ENCODE results near the gene ALKBH7. TPM values are rescaled to one million over a fixed set of nuclear protein-coding genes. Genes with fewer than 3 reads are reported as not detected.

Gene ALKBH7
- total RNA-seq, 1 donor from 2014 or later, result 75.2 TPM

GRCh38 chr19:6362351-6362801 lies 10.2 kb upstream of the ALKBH7 start:
- no peaks in the 10 kb centered on the region for H3K9me3 ChIP-seq (ENCODE audit: control insufficient read depth in 3 of 3, low read length in 3 of 3)
- peaks cover 10 to 17% (median 16%) of the 10 kb centered on the region in 3 donors for H3K4me1 ChIP-seq (ENCODE audit: control insufficient read depth in 3 of 3, insufficient read depth in 3 of 3, low read length in 3 of 3)
- peak overlapping the region; percentile 78 to 91 (median 83) for H3K4me3 ChIP-seq (ENCODE audit: low read length in 3 of 3)
- H3K27me3 ChIP-seq (ENCODE audit: control insufficient read depth in 3 of 3, insufficient read depth in 3 of 3, low read length in 3 of 3), result no peaks in the 10 kb centered on the region
- H3K36me3 ChIP-seq (ENCODE audit: control insufficient read depth in 3 of 3, insufficient read depth in 3 of 3, low read length in 3 of 3), result peaks cover 17 to 20% (median 18%) of the 10 kb centered on the region in 3 donors
- H3K27ac ChIP-seq (ENCODE audit: low read depth, low read length), result peak overlapping the region; percentile 77
- peak overlapping the region; percentile 80 to 85 (median 85) for H3K9ac ChIP-seq (ENCODE audit: low read depth in 1 of 3, low read length in 3 of 3)

- H3K9me3 ChIP-seq (ENCODE audit: control insufficient read depth in 3 of 3, low read length in 3 of 3), result no peaks in the 10 kb centered on the region
- no peak overlapping the region for H3K4me3 ChIP-seq (ENCODE audit: low read length in 3 of 3)
- H3K4me1 ChIP-seq (ENCODE audit: control insufficient read depth in 3 of 3, insufficient read depth in 3 of 3, low read length in 3 of 3), result peaks cover 3 to 8% (median 7%) of the 10 kb centered on the region in 3 donors
- peaks cover 27 to 34% (median 33%) of the 10 kb centered on the region in 3 donors for H3K36me3 ChIP-seq (ENCODE audit: control insufficient read depth in 3 of 3, insufficient read depth in 3 of 3, low read length in 3 of 3)
- no peaks in the 10 kb centered on the region for H3K27me3 ChIP-seq (ENCODE audit: control insufficient read depth in 3 of 3, insufficient read depth in 3 of 3, low read length in 3 of 3)
- no peak overlapping the region for H3K9ac ChIP-seq (ENCODE audit: low read depth in 1 of 3, low read length in 3 of 3)
- H3K27ac ChIP-seq (ENCODE audit: low read depth, low read length), result no peak overlapping the region
Measured at GRCh38 chr19:6364353-6364752, 8.2 kb upstream of the ALKBH7 start.

- Histone ChIP-seq H3K4me1 (ENCODE audit: control insufficient read depth in 3 of 3, insufficient read depth in 3 of 3, low read length in 3 of 3) (peaks cover 23 to 28% (median 25%) of the 10 kb centered on the region in 3 donors), H3K36me3 (ENCODE audit: control insufficient read depth in 3 of 3, insufficient read depth in 3 of 3, low read length in 3 of 3) (peaks cover 5 to 13% (median 7%) of the 10 kb centered on the region in 3 donors), H3K27me3 (ENCODE audit: control insufficient read depth in 3 of 3, insufficient read depth in 3 of 3, low read length in 3 of 3) (no peaks in the 10 kb centered on the region), H3K9ac (ENCODE audit: low read depth in 1 of 3, low read length in 3 of 3) (peak overlapping the region; percentile 89 to 99 (median 92)), H3K4me3 (ENCODE audit: low read length in 3 of 3) (peak overlapping the region; percentile 79 to 96 (median 94)), H3K27ac (ENCODE audit: low read depth, low read length) (peak overlapping the region; percentile 99), H3K9me3 (ENCODE audit: control insufficient read depth in 3 of 3, low read length in 3 of 3) (no peaks in the 10 kb centered on the region)
Measured at GRCh38 chr19:6373096-6373812, 660 bp downstream of the ALKBH7 start.

GRCh38 chr19:6373813-6374108 lies 1.2 kb downstream of the ALKBH7 start:
- Histone ChIP-seq H3K27ac (ENCODE audit: low read depth, low read length) (peak overlapping the region; percentile 56), H3K36me3 (ENCODE audit: control insufficient read depth in 3 of 3, insufficient read depth in 3 of 3, low read length in 3 of 3) (peaks cover under 1 to 8% (median 1%) of the 10 kb centered on the region in 3 donors), H3K4me3 (ENCODE audit: low read length in 3 of 3) (peak overlapping the region; percentile 38 to 60 (median 56)), H3K9me3 (ENCODE audit: control insufficient read depth in 3 of 3, low read length in 3 of 3) (no peaks in the 10 kb centered on the region), H3K27me3 (ENCODE audit: control insufficient read depth in 3 of 3, insufficient read depth in 3 of 3, low read length in 3 of 3) (no peaks in the 10 kb centered on the region), H3K9ac (ENCODE audit: low read depth in 1 of 3, low read length in 3 of 3) (peak overlapping the region in 1 of 3 donors; percentile 11), H3K4me1 (ENCODE audit: control insufficient read depth in 3 of 3, insufficient read depth in 3 of 3, low read length in 3 of 3) (peaks cover 23 to 29% (median 27%) of the 10 kb centered on the region in 3 donors)

GRCh38 chr19:6374161-6374709 lies 1.6 kb downstream of the ALKBH7 start:
- Histone ChIP-seq H3K27me3 (ENCODE audit: control insufficient read depth in 3 of 3, insufficient read depth in 3 of 3, low read length in 3 of 3) (no peaks in the 10 kb centered on the region), H3K9ac (ENCODE audit: low read depth in 1 of 3, low read length in 3 of 3) (no peak overlapping the region), H3K36me3 (ENCODE audit: control insufficient read depth in 3 of 3, insufficient read depth in 3 of 3, low read length in 3 of 3) (peaks cover 0 to 8% (median 0%) of the 10 kb centered on the region in 3 donors), H3K4me1 (ENCODE audit: control insufficient read depth in 3 of 3, insufficient read depth in 3 of 3, low read length in 3 of 3) (peaks cover 23 to 29% (median 27%) of the 10 kb centered on the region in 3 donors), H3K9me3 (ENCODE audit: control insufficient read depth in 3 of 3, low read length in 3 of 3) (no peaks in the 10 kb centered on the region), H3K4me3 (ENCODE audit: low read length in 3 of 3) (no peak overlapping the region), H3K27ac (ENCODE audit: low read depth, low read length) (peak overlapping the region; percentile 56)

- Histone ChIP-seq H3K4me1 (ENCODE audit: control insufficient read depth in 3 of 3, insufficient read depth in 3 of 3, low read length in 3 of 3) (peaks cover 23 to 29% (median 27%) of the 10 kb centered on the region in 3 donors), H3K27ac (ENCODE audit: low read depth, low read length) (no peak overlapping the region), H3K4me3 (ENCODE audit: low read length in 3 of 3) (no peak overlapping the region), H3K9ac (ENCODE audit: low read depth in 1 of 3, low read length in 3 of 3) (no peak overlapping the region), H3K36me3 (ENCODE audit: control insufficient read depth in 3 of 3, insufficient read depth in 3 of 3, low read length in 3 of 3) (peaks cover 4 to 14% (median 4%) of the 10 kb centered on the region in 3 donors), H3K9me3 (ENCODE audit: control insufficient read depth in 3 of 3, low read length in 3 of 3) (peaks cover 0 to 2% (median 0%) of the 10 kb centered on the region in 3 donors), H3K27me3 (ENCODE audit: control insufficient read depth in 3 of 3, insufficient read depth in 3 of 3, low read length in 3 of 3) (no peaks in the 10 kb centered on the region)
Measured at GRCh38 chr19:6374711-6375410, 2.3 kb downstream of the ALKBH7 start.

- H3K27ac ChIP-seq (ENCODE audit: low read depth, low read length), result no peak within 1 kb of the TSS
- H3K4me1 ChIP-seq (ENCODE audit: control insufficient read depth in 3 of 3, insufficient read depth in 3 of 3, low read length in 3 of 3), result peaks cover 23 to 29% (median 27%) of the 10 kb centered on the region in 3 donors
- H3K9me3 ChIP-seq (ENCODE audit: control insufficient read depth in 3 of 3, low read length in 3 of 3), result peaks cover 2 to 5% (median 3%) of the 10 kb centered on the region in 3 donors
- H3K36me3 ChIP-seq (ENCODE audit: control insufficient read depth in 3 of 3, insufficient read depth in 3 of 3, low read length in 3 of 3), result peaks cover 10 to 20% (median 11%) of the 10 kb centered on the region in 3 donors
- H3K4me3 ChIP-seq (ENCODE audit: low read length in 3 of 3), result no peak within 1 kb of the TSS
- H3K27me3 ChIP-seq (ENCODE audit: control insufficient read depth in 3 of 3, insufficient read depth in 3 of 3, low read length in 3 of 3), result no peaks in the 10 kb centered on the region
- H3K9ac ChIP-seq (ENCODE audit: low read depth in 1 of 3, low read length in 3 of 3), result peak within 1 kb of the TSS in 2 of 3 donors; percentile 2 to 16
Measured at GRCh38 chr19:6375411-6376010, 2.9 kb downstream of the ALKBH7 start, which contains the start of gene PSPN. PSPN (minus strand) TSS chr19:6375933; CDS start chr19:6375849, 84 bp downstream.

DNA sequence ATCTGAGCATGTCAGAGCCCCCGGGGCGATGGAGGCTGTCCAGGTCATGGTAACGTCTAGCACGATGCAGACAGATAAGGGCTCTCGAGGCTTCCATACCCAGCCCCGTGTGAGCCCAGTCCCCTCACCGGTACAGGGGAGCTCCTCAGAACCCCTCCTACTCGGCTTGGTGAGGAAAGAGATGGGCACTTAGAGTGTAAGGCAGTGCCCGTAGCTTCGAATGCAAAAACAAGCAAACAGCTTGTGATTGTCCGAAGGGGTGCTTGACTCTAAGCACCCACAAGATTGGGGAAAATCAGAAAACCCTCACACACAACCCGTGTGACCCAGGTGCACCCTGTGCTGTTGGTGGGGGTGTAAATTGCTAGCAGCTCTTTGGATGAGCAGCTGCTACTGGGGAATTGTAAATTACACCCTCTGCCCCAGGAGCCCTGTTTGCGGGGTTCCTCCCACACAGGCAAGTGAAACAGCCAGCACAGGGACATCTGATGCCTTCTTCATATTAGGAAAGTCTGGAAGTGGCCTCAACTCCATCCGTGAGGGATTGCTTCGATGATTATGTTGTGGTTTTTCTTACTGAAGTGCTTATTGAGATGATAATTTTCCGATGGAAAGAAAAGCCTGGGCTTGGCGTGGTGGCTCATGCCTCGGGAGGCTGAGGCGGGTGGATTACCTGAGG lies 4.1 kb downstream of the ALKBH7 start:
- peaks cover 2 to 5% (median 3%) of the 10 kb centered on the region in 3 donors for H3K9me3 ChIP-seq (ENCODE audit: control insufficient read depth in 3 of 3, low read length in 3 of 3)
- H3K4me1 ChIP-seq (ENCODE audit: control insufficient read depth in 3 of 3, insufficient read depth in 3 of 3, low read length in 3 of 3), result peaks cover 23 to 29% (median 27%) of the 10 kb centered on the region in 3 donors
- H3K27ac ChIP-seq (ENCODE audit: low read depth, low read length), result no peak overlapping the region
- H3K4me3 ChIP-seq (ENCODE audit: low read length in 3 of 3), result no peak overlapping the region
- H3K27me3 ChIP-seq (ENCODE audit: control insufficient read depth in 3 of 3, insufficient read depth in 3 of 3, low read length in 3 of 3), result no peaks in the 10 kb centered on the region
- H3K36me3 ChIP-seq (ENCODE audit: control insufficient read depth in 3 of 3, insufficient read depth in 3 of 3, low read length in 3 of 3), result peaks cover 22 to 32% (median 22%) of the 10 kb centered on the region in 3 donors
- peak overlapping the region in 2 of 3 donors; percentile 2 to 16 for H3K9ac ChIP-seq (ENCODE audit: low read depth in 1 of 3, low read length in 3 of 3)

- Histone ChIP-seq H3K27me3 (ENCODE audit: control insufficient read depth in 3 of 3, insufficient read depth in 3 of 3, low read length in 3 of 3) (no peaks in the 10 kb centered on the region), H3K4me1 (ENCODE audit: control insufficient read depth in 3 of 3, insufficient read depth in 3 of 3, low read length in 3 of 3) (peaks cover 20 to 26% (median 24%) of the 10 kb centered on the region in 3 donors), H3K9ac (ENCODE audit: low read depth in 1 of 3, low read length in 3 of 3) (peak overlapping the region in 1 of 3 donors; percentile 33), H3K36me3 (ENCODE audit: control insufficient read depth in 3 of 3, insufficient read depth in 3 of 3, low read length in 3 of 3) (peaks cover 30 to 41% (median 32%) of the 10 kb centered on the region in 3 donors), H3K27ac (ENCODE audit: low read depth, low read length) (no peak overlapping the region), H3K9me3 (ENCODE audit: control insufficient read depth in 3 of 3, low read length in 3 of 3) (peaks cover 2 to 5% (median 3%) of the 10 kb centered on the region in 3 donors), H3K4me3 (ENCODE audit: low read length in 3 of 3) (no peak overlapping the region)
Measured at GRCh38 chr19:6378041-6378440, 5.4 kb downstream of the ALKBH7 start.
